ENCODE measurements around the gene MOCS3. TPM values are rescaled to one million over a fixed set of nuclear protein-coding genes. Genes with fewer than 3 reads are reported as not detected.

MOCS3 gene
- total and polyA plus RNA-seq, 2 donors (not counting 1 experiment from before 2014, with no cell fraction given) = 0.91 to 7.6 TPM

- no peaks in the 10 kb centered on the region for H3K9me3 ChIP-seq (ENCODE audit: control extremely low read depth in 1 of 3, control insufficient read depth in 2 of 3, insufficient read depth in 1 of 3, low read length in 2 of 3)
- peaks cover 24 to 27% of the 10 kb centered on the region in 2 donors for H3K4me1 ChIP-seq (ENCODE audit: control insufficient read depth in 2 of 2, insufficient read depth in 2 of 2, low read length in 2 of 2)
- H3K9me3 Mint-ChIP-seq (ENCODE audit: insufficient read depth) = no peaks in the 10 kb centered on the region
- no peak for TF ChIP-seq CTCF (IDR thresholded peaks at IDR 0.05)
- no peak for TF ChIP-seq EZH2 (IDR thresholded peaks at IDR 0.05; ENCODE audit: borderline replicate concordance, insufficient read depth, low read depth, low read length, poor library complexity, severe bottlenecking)
- H3K79me2 ChIP-seq (ENCODE audit: control insufficient read depth, insufficient read depth, low read length) = peaks cover 45% of the 10 kb centered on the region
- peaks cover 0 to 51% of the 10 kb centered on the region in 2 experiments for H3K36me3 ChIP-seq (replicated peaks in 1 of 2; ENCODE audit: control extremely low read depth in 1 of 2, control insufficient read depth in 1 of 2, extremely low read depth in 1 of 2, insufficient read depth in 2 of 2, low read length in 1 of 2)
- H3K27me3 Mint-ChIP-seq = no peaks in the 10 kb centered on the region
- H3K4me3 Mint-ChIP-seq = peak overlapping the region; percentile 91
- ChIA-PET CTCF (interaction anchor here (0.7 to 16.7 kb wide), 15 partner anchors 9 to 569 kb away, joined by 3 to 390 read pairs (median 5); partner anchors contain the start of genes BCAS4, DPM1 and MOCS3), POLR2A (interaction anchor here (0.6 to 4.9 kb wide), 22 partner anchors 8 to 815 kb away, joined by 3 to 123 read pairs (median 6); partner anchors contain the start of genes BCAS4, DPM1, MOCS3 and PARD6B)
- intact Hi-C loops (cut with micrococcal nuclease) = loop anchor here (1.0 to 5.0 kb wide), 3 partner anchors 27 to 814 kb away; partner anchors contain the start of genes DPM1 and MOCS3
- peak overlapping the region; percentile 99 for H3K27ac Mint-ChIP-seq
- no peaks in the 10 kb centered on the region for H3K27me3 ChIP-seq (replicated peaks in 1 of 4; ENCODE audit: control extremely low read depth in 1 of 4, control insufficient read depth in 3 of 4, insufficient read depth in 4 of 4, low read length in 3 of 4)
- peak overlapping the region; percentile 75 for H2AFZ ChIP-seq (ENCODE audit: insufficient read depth, low read depth, low read length, poor library complexity, severe bottlenecking)
- H3K9ac ChIP-seq (ENCODE audit: low read length) = peak overlapping the region; percentile 94
- H3K4me3 ChIP-seq (ENCODE audit: control extremely low read depth in 1 of 5, extremely low read depth in 1 of 5, insufficient read depth in 1 of 5, low read depth in 2 of 5, low read length in 4 of 5) = peak overlapping the region in 4 of 5 experiments; percentile 49 to 79 (median 71)
- ATAC-seq (ENCODE audit: low read depth) = peak; percentile 45
- no peak for DNase-seq
- H3K4me1 Mint-ChIP-seq = peaks cover 39% of the 10 kb centered on the region
- H3K4me2 ChIP-seq (replicated peaks; ENCODE audit: low read depth, low read length, poor library complexity, severe bottlenecking) = peak overlapping the region; percentile 79
- H3K27ac ChIP-seq (ENCODE audit: low read length in 2 of 2) = peak overlapping the region; percentile 94 to 100
- peaks cover 14% of the 10 kb centered on the region for H4K20me1 ChIP-seq (ENCODE audit: control insufficient read depth, insufficient read depth, low read length, poor library complexity, severe bottlenecking)
- 0% methylated on average over 29 of the region's 45 CpGs for WGBS (ENCODE audit: insufficient coverage)
These were observed 27.7 kb upstream of the MOCS3 start for GRCh38 chr20:50930976-50931305.

Data from B cell (primary cell).